Measurements from ENCODE around the gene BORCS5. TPM values are rescaled to one million over a fixed set of nuclear protein-coding genes. Genes with fewer than 3 reads are reported as not detected.

BORCS5 gene
- total RNA-seq, 1 experiment from 2014 or later = 13.9 TPM

DNA sequence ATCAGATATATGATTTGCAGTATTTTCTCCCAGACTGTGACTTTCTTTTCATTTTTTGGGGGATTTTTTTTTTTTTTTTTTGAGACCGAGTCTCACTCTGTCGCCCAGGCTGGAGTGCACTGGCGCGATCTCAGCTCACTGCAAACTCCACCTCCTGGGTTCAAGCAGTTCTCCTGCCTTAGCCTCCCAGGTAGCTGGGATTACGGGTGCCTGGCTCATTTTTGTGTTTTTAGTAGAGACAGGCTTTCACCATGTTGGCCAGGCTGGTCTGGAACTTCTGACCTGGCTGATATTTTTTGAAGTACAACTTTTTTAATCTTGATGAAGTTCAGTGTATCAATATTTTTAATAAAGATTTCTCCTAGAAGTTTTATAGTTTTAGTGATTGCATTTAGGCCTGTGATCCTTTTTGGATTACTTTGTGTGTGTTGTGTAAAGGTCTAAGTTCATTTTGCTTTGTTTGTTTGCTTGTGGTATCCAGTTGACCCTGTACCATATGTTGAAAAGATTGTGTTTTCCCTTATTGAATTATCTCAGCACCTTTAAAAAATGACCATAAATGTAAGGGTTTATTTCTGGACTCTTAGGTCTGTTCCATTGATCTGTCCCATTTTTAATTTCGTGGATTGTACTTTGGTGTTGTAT is 24.2 kb downstream of the BORCS5 start:
- no CpG with 5 or more reads among the region's 6 CpGs for WGBS (ENCODE audit: extremely low coverage, insufficient read length, low lambda C conversion rate)
- H3K4me3 Mint-ChIP-seq = no peak overlapping the region
- no peak overlapping the region for H2BK20ac ChIP-seq (ENCODE audit: low read depth, low read length, poor library complexity, severe bottlenecking)

More for the DNA sequence above, 24.2 kb downstream of the BORCS5 start:
- Histone ChIP-seq H3K18ac (ENCODE audit: insufficient read length, low read depth, low read length) (no peak overlapping the region), H3K79me2 (ENCODE audit: insufficient read depth, low read length) (no peaks in the 10 kb centered on the region), H3K56ac (ENCODE audit: insufficient read length, low read depth, low read length) (no peak overlapping the region), H3K27ac (ENCODE audit: insufficient read length, low read depth, low read length) (no peak overlapping the region), H3T11ph (ENCODE audit: low read length) (no peak overlapping the region), H4K91ac (ENCODE audit: insufficient read length, low read depth, low read length) (no peak overlapping the region), H3K23me2 (ENCODE audit: insufficient read length, low read depth, low read length, poor library complexity, severe bottlenecking) (no peaks in the 10 kb centered on the region), H3K14ac (ENCODE audit: insufficient read depth, low read length) (no peak overlapping the region), H3K4ac (ENCODE audit: low read depth, low read length) (no peak overlapping the region), H3K27me3 (ENCODE audit: insufficient read depth, low read length) (no peaks in the 10 kb centered on the region), H2BK5ac (ENCODE audit: insufficient read length, low read length) (no peak overlapping the region), H4K5ac (ENCODE audit: insufficient read length, low read depth, low read length) (no peak overlapping the region), H3K23ac (ENCODE audit: insufficient read length, low read depth, low read length) (no peak overlapping the region), H4K20me1 (ENCODE audit: control insufficient read depth, insufficient read depth, insufficient read length) (no peaks in the 10 kb centered on the region), H3K9ac (ENCODE audit: extremely low read depth, insufficient read length, low read length) (no peak overlapping the region), H2BK12ac (ENCODE audit: insufficient read length, low read depth, low read length) (no peak overlapping the region), H2AFZ (ENCODE audit: low read length) (no peak overlapping the region), H3K79me1 (ENCODE audit: insufficient read depth, low read depth, low read length, poor library complexity, severe bottlenecking) (no peaks in the 10 kb centered on the region), H3K4me1 (ENCODE audit: insufficient read depth, low read length) (peaks cover 7% of the 10 kb centered on the region; the same call in 1 of the 2 replicates), H2AK5ac (ENCODE audit: insufficient read length, low read length) (no peak overlapping the region), H4K8ac (replicated peaks; ENCODE audit: insufficient read length, low read depth, low read length) (no peak overlapping the region), H2BK120ac (ENCODE audit: low read depth, low read length, poor library complexity, severe bottlenecking) (no peak overlapping the region), H3K4me2 (ENCODE audit: insufficient read depth, insufficient read length, low read length) (no peak overlapping the region), H3K9me3 (ENCODE audit: control insufficient read depth, low read depth, low read length) (no peaks in the 10 kb centered on the region), H2BK15ac (ENCODE audit: low read depth, low read length) (no peak overlapping the region)
- Mint-ChIP-seq H3K4me1 (peaks cover 39 to 42% of the 10 kb centered on the region in 2 experiments), H3K36me3 (ENCODE audit: insufficient read depth in 1 of 3, low read depth in 3 of 3) (peaks cover 10 to 27% (median 14%) of the 10 kb centered on the region in 3 experiments), H3K9me3 (peaks cover 10 to 21% of the 10 kb centered on the region in 2 experiments), H3K27ac (0 out of 7 replicates have a peak overlapping the region, but pooled peaks of 1 of the 3 experiments have one; percentile 66), H3K27me3 (ENCODE audit: low read depth) (no peaks in the 10 kb centered on the region)
- TF ChIP-seq, protein P1, sequence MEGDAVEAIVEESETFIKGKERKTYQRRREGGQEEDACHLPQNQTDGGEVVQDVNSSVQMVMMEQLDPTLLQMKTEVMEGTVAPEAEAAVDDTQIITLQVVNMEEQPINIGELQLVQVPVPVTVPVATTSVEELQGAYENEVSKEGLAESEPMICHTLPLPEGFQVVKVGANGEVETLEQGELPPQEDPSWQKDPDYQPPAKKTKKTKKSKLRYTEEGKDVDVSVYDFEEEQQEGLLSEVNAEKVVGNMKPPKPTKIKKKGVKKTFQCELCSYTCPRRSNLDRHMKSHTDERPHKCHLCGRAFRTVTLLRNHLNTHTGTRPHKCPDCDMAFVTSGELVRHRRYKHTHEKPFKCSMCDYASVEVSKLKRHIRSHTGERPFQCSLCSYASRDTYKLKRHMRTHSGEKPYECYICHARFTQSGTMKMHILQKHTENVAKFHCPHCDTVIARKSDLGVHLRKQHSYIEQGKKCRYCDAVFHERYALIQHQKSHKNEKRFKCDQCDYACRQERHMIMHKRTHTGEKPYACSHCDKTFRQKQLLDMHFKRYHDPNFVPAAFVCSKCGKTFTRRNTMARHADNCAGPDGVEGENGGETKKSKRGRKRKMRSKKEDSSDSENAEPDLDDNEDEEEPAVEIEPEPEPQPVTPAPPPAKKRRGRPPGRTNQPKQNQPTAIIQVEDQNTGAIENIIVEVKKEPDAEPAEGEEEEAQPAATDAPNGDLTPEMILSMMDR (conservative IDR thresholded peaks at IDR 0.05) = no peak
- no peak for DNase-seq

Measured in H9 (cell line).